GF-D8 (cell line): ENCODE data around the gene HECTD3.
"Not testable (repeated sequence)": the region's sequence is repeated elsewhere in the genome, so short reads cannot be mapped to it uniquely, and the experiment has no call there.

Source experiments
- DNase-seq: peaks from one replicate; lab custom pipeline; 2025; lab: John Stamatoyannopoulos, UW

Gene HECTD3

DNA sequence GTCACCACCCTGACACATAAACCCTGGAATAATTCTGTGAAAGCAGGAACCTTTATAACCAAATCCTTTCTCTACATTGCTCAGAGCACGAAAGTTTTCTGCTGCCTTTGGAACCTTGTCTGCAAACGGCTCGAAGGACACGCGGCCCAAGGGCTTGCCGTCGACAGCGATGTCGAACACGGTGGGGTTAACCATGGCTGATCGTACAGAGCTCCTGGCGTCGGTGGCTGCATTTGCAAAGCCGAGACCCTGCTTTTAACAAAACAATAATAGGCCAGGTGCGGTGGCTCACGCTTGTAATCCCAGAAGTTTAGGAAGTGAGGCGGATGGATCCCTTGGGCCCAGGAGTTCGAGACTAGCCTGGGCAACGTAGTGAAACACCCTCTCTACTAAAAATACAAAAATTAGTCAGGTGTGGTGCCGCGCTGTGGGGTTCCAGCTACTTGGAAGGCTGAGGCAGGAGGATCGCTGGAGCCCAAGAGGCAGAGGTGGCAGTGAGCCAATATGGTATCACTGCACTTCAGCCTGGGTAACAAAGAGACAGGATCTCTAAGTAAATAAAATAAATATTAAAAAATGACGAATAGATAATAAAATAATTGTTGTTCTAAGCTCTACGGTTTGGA lies 22.5 kb downstream of the HECTD3 start:
- no peak for DNase-seq

DNA sequence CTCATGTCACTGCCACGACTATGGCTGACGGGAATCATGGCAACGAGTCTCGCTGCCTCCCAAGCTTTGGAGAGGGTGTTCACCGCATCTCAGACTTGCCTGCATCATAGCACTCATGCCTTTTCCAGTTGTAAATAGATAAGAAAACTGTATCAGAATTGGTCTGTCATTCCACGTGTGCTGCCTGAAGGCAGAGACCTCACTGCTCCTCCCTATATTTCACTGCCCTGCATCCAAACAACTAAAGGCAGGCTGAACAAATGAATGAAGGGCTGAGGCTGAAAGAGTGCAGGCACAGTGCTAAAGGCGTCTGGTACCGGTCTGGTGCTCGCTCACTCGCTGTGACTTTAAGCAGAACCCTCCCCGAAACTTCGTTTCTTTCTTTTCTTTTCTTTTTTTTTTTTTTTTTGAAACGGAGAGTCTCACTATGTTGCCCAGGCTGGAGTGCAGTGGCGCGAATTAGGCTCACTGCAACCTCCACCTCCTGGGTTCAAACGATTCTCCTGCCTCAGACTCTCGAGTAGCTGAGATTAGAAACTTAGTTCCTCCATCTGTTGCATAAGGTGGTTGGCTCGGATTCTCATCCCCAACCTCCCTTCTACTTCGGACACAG lies 25.3 kb downstream of the HECTD3 start:
- peak; percentile 62 for DNase-seq

DNA sequence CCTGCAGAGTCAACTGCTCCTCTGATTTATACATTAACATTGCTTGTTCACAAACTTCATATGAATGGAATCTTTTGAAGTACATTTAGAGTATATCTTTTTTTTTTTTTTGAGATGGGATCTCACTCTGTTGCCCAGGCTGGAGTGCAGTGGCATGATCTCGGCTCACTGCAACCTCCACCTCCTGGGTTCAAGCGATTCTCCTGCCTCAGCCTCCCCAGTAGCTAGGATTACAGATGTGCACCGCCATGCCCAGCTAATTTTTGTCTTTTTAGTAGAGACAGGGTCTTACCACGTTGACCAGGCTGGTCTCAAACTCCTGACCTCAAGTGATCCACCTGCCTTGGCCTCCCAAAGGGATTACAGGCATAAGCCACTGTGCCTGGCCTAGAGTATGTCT lies 33.8 kb downstream of the HECTD3 start:
- not testable (repeated sequence) for DNase-seq

DNA sequence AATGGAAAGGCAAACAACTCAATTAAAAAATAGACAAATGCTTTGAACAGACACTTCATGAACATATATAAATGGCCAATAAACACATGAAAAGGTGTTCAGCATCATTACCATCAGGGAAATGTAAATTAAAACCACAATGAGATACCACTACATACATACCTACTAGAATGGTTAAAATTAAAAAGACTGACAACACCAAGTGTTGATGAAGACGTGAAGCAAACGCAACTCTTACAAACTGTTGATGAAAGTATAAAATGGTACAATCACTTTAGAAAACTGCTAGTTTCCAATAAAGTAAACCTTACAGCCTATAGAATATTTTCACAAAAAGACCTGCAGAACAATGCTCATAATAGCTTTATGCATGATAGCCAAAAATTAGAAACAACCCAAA lies 34.9 kb downstream of the HECTD3 start:
- no peak for DNase-seq

DNA sequence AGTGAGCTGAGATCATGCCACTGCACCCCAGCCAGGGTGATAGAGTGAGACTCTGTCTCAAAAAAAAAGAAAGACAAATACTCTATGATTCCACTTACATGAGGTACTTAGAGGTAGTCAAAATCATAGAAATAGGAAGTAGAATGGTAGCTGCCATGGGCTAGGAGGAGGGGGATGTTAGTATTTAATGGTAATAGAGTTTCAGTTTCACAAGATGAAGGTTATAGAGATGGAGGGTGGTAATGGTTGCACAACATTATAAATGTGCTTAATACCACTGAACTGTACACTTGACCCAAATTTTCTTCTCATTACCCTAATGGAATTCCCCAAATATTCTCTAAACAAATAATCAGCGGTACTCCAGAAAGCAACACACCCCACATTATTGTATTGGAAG lies 37.5 kb downstream of the HECTD3 start:
- no peak for DNase-seq

DNA sequence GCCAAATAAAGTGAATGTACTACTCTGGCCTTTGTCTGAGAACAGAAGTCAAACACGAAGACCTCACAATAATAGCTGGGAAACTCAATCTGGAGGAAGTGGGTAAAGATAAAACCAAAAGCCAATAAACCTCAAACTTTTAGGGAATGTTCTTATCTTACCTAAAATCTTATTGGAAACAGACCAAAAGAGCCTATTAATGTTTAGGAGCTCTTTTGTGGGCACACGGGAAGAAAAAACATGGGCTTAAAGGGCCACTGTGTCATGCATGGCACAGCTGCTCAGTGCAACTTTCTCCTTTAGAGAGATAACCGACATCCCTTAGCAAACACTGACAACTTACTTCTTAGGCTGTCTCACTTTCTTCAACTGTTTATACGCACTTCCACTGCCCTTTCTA lies 40.8 kb downstream of the HECTD3 start:
- DNase-seq: no peak

DNA sequence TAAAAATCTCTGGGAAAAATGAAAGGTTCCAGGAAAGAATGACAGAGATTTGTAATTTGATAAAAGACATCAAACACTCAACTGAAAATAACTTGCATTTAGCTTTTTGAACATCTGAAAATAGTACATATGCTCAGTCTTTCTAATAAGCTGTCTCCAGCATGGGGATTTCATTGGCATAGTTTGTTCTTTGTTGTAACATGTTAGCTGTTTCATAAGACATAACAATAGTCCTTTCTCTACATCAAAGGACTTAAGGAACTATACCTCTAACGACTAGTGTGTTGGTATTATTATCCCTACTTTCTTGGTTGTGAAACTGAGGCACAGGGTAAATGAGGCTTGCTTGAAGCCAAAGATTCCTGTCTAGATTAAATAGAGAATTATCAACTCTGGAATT lies 46.7 kb downstream of the HECTD3 start:
- no peak for DNase-seq

DNA sequence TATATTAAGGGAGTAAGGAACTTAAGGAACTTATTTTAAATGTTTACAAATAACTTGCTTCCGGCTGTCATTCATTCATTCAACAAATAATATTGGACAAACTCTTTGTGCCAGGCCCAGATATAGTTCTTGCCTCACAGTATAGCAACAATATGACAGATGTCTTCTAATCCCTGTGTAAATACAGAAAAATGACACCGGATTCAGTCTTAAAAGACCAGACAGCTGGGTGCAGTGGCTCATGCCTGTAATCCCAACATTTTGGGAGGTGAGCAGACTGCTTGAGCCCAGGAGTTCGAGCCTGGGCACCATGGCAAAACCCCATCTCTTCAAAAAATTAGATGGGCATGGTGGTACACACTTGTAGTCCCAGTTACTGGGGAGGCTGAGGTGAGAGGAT lies 48.4 kb downstream of the HECTD3 start:
- no peak for DNase-seq

DNA sequence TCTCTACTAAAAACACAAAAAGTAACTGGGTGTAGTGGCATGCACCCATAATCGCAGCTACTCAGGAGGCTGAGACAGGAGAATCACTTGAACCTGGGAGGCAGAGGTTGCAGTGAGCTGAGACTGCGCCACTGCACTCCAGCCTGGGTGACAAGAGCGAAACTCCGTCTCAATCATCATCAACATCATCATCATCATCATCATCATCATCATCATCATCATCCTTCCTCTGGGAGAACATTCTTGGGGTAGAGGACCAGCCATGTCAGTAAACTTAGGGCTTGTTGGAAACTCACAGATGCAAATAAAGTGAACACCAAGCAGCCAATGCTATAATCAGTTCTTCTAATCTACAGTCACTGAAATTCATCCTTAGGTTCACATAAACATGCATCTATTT lies 49.1 kb downstream of the HECTD3 start:
- not testable (repeated sequence) for DNase-seq

DNA sequence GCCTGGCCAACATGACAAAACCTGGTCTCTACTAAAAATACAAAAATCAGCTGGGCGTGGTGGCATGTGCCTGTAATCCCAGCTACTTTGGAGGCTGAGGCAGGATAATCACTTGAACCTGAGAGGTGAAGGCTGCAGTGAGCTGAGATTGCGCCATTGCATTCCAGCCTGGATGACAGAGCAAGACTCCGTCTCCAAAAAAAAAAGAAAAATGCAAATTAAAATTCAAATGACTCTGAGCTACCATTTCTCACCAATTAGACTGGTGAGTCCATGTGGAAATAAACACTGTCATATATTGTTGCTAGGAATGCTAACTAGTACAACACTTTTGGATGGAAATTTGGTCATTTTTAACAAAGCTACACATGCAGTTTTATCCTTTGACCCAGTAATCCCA lies 53.6 kb downstream of the HECTD3 start:
- DNase-seq: not testable (repeated sequence)

DNA sequence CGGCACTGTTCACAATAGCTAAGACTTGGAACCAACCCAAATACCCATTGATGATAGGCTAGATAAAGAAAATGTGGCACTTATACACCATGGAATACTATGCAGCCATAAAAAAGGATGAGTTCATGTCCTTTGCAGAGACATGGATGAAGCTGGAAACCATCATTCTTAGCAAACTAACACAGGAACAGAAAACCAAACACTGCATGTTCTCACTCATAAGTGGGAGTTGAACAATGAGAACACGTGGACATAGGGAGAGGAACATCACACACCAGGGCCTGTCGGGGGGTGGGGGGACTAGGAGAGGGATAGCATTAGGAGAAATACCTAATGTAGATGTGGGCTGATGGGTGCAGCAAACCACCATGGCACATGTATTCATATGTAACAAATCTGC lies 55.0 kb downstream of the HECTD3 start:
- DNase-seq: not testable (repeated sequence)
